ENCODE data around the gene RAD51B.
"Not testable (repeated sequence)": the region's sequence is repeated elsewhere in the genome, so short reads cannot be mapped to it uniquely, and the experiment has no call there.

DNA sequence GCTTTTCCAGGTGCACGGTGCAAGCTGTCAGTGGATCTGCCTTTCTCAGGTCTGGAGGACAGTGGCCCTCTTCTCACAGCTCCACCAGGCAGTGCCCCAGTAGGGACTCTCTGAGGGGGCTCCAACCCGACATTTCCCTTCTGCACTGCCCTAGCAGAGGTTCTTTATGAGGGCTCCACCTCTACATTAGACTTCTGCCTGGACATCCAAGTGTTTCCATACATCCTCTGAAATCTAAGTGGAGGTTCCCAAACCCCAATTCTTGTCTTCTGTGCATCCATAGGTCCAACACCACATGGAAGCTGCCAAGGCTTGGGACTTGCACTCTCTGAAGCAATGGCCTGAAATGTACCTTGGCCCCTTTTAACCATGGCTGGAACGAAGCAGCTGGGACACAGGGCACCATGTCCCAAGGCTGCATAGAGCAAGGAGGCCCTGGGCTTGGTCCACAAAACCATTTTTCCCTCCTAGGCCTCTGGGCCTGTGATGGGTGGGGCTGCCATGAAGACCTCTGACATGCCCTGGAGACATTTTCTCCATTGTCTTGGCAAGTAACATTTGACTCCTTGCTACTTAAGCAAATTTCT lies 282.2 kb downstream of the RAD51B start:
- TF ChIP-seq ZBTB8A (tag by site-specific recombination; IDR thresholded peaks at IDR 0.05); ZNF558 (tag by site-specific recombination; IDR thresholded peaks at IDR 0.05); SP3 (tag by site-specific recombination; IDR thresholded peaks at IDR 0.05); ZNF138 (tag by site-specific recombination; IDR thresholded peaks at IDR 0.05; ENCODE audit: borderline replicate concordance): not testable (repeated sequence)
- TF ChIP-seq, protein P1, sequence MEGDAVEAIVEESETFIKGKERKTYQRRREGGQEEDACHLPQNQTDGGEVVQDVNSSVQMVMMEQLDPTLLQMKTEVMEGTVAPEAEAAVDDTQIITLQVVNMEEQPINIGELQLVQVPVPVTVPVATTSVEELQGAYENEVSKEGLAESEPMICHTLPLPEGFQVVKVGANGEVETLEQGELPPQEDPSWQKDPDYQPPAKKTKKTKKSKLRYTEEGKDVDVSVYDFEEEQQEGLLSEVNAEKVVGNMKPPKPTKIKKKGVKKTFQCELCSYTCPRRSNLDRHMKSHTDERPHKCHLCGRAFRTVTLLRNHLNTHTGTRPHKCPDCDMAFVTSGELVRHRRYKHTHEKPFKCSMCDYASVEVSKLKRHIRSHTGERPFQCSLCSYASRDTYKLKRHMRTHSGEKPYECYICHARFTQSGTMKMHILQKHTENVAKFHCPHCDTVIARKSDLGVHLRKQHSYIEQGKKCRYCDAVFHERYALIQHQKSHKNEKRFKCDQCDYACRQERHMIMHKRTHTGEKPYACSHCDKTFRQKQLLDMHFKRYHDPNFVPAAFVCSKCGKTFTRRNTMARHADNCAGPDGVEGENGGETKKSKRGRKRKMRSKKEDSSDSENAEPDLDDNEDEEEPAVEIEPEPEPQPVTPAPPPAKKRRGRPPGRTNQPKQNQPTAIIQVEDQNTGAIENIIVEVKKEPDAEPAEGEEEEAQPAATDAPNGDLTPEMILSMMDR (tag by site-specific recombination; IDR thresholded peaks at IDR 0.05) = not testable (repeated sequence)

Measured in HEK293 (cell line).